HepG2 (cell line): ENCODE measurements around the gene ERLEC1. TPM values are rescaled to one million over a fixed set of nuclear protein-coding genes. Genes with fewer than 3 reads are reported as not detected.

ENCODE experiments used
- ATAC-seq: fragments of 200-7000 bp; cut with Tn5 transposase; 3 replicates; pipeline ENCODE4 v1.9.1; 2020; ENCODE audit warnings: mild to moderate bottlenecking, moderate library complexity
- BruUV-seq: library from RNA; stranded (reverse); fragments of 400-500 nt; replicated peaks from 2 replicates; lab custom pipeline; 2021; lab: Mats Ljungman, UMichigan
- CTCF ChIA-PET: fragments of 300-600 bp; formaldehyde crosslinking; extraction: SDS; loops from one replicate; lab custom pipeline; 2021; ENCODE audit warnings: low total read pairs, inconsistent platforms, low intra/inter-chr PET ratio; lab: Yijun Ruan, JAX
- POLR2A ChIA-PET: fragments of 350-600 bp; sonication (Branson Sonifier 250); formaldehyde crosslinking; loops from one replicate; lab custom pipeline; 2020; ENCODE audit warnings: antibody characterized with exemption, inconsistent platforms; lab: Yijun Ruan, JAX
- DNase-seq: peaks from one replicate; pipeline ENCODE4 v3.0.0-alpha.2; 2015; ENCODE audit warnings: low spot score
- FAIRE-seq: peaks from 3 replicates; lab custom pipeline; 2011; peaks lifted over from hg19 to GRCh38; lab: Jason Lieb, UNC
- H2AFZ ChIP-seq: one replicate; pipeline ENCODE4 v1.6.1; 2011; ENCODE audit warnings: low read length, inconsistent platforms
- H3K27ac ChIP-seq: fragments of 300-600 bp; 3 replicates; pipeline ENCODE4 v1.8.0; 2011; ENCODE audit warnings: mixed run types, mild to moderate bottlenecking, mixed read lengths, low read length, inconsistent platforms; ENCODE audit not compliant: insufficient read depth; ENCODE audit errors: extremely low read length
- H3K27me3 ChIP-seq, 2 experiments: fragments of 200-600 bp in 1 of 2; 2 replicates in 1 of 2; 3 replicates in 1 of 2; pipeline versions ENCODE4 v1.6.0 to v1.8.0; 2011; ENCODE audit warnings: low read length in 2 of 2, mild to moderate bottlenecking in 2 of 2, moderate library complexity in 2 of 2, inconsistent platforms in 1 of 2; ENCODE audit not compliant: insufficient read depth in 2 of 2, control insufficient read depth in 1 of 2
- H3K36me3 ChIP-seq, 2 experiments: fragments of 200-600 bp in 1 of 2; replicated peaks in 1 of 2; 2 replicates in 1 of 2; 3 replicates in 1 of 2; pipeline versions ENCODE4 v1.5.1 to v1.8.0; 2011; ENCODE audit warnings: low read length in 2 of 2, inconsistent platforms in 1 of 2; ENCODE audit not compliant: insufficient read depth in 2 of 2, control insufficient read depth in 1 of 2
- H3K4me1 ChIP-seq: 2 replicates; pipeline ENCODE4 v1.5.1; 2012; ENCODE audit warnings: low read length, inconsistent platforms; ENCODE audit not compliant: insufficient read depth
- H3K4me2 ChIP-seq: 2 replicates; pipeline ENCODE4 v1.6.0; 2011; ENCODE audit warnings: low read depth, low read length, inconsistent platforms
- H3K4me3 ChIP-seq, 3 experiments: fragments of 200-600 bp in 1 of 3; sonication (generic), shearing (Covaris generic) in 1 of 3; replicated peaks in 1 of 3; 2 replicates each; pipeline ENCODE4 v1.5.1; 2011 to 2016; ENCODE audit warnings: low read length in 3 of 3, inconsistent platforms in 2 of 3, low read depth in 2 of 3, mild to moderate bottlenecking in 2 of 3, control low read depth in 1 of 3, mixed read lengths in 1 of 3; ENCODE audit not compliant: insufficient read depth in 1 of 3
- H3K79me2 ChIP-seq: one replicate; pipeline ENCODE4 v1.6.1; 2011; ENCODE audit warnings: low read length, inconsistent platforms; ENCODE audit not compliant: insufficient read depth
- H3K9ac ChIP-seq: 2 replicates; pipeline ENCODE4 v1.6.0; 2011; ENCODE audit warnings: mild to moderate bottlenecking, low read depth, low read length, inconsistent platforms; ENCODE audit not compliant: insufficient read depth
- H3K9me3 ChIP-seq: 2 replicates; pipeline ENCODE4 v1.5.1; 2012; ENCODE audit warnings: mild to moderate bottlenecking, low read length
- H4K20me1 ChIP-seq: 2 replicates; pipeline ENCODE4 v1.6.0; 2011; ENCODE audit warnings: inconsistent platforms, mild to moderate bottlenecking, low read length, moderate library complexity; ENCODE audit not compliant: insufficient read depth
- ATAD3A ChIP-seq: sonication (generic); formaldehyde crosslinking; IDR thresholded peaks from 2 replicates; pipeline ENCODE4 v1.4.0; 2020; ENCODE audit warnings: missing genetic modification reagents
- E2F1 ChIP-seq: sonication (generic); formaldehyde crosslinking; IDR thresholded peaks from 2 replicates; pipeline ENCODE4 v1.5.0; 2020; ENCODE audit warnings: missing genetic modification reagents
- ELF3 ChIP-seq: IDR thresholded peaks from 2 replicates; pipeline ENCODE4 v1.6.1; 2016; ENCODE audit warnings: missing genetic modification reagents, missing compliant biosample characterization
- FOXP1 ChIP-seq, 2 experiments: fragments of 450-650 bp in 1 of 2; IDR thresholded peaks; 2 replicates each; pipeline ENCODE4 v1.6.1; 2017 to 2018; ENCODE audit warnings: antibody characterized with exemption in 1 of 2
- GFI1 ChIP-seq: sonication (generic); formaldehyde crosslinking; IDR thresholded peaks from 2 replicates; pipeline ENCODE4 v1.5.0; 2020; ENCODE audit warnings: missing genetic modification reagents, mild to moderate bottlenecking, borderline replicate concordance
- JARID2 ChIP-seq: sonication (generic); formaldehyde crosslinking; IDR thresholded peaks from 2 replicates; pipeline ENCODE4 v1.8.1; 2023; ENCODE audit warnings: missing genetic modification reagents, inconsistent platforms; ENCODE audit not compliant: insufficient replicate concordance
- MYNN ChIP-seq: sonication (generic); formaldehyde crosslinking; IDR thresholded peaks from 2 replicates; pipeline ENCODE4 v1.4.0; 2020; ENCODE audit warnings: mild to moderate bottlenecking, low read depth, missing genetic modification reagents
- NR2F2 ChIP-seq: IDR thresholded peaks from 2 replicates; pipeline ENCODE4 v1.6.1; 2012; ENCODE audit warnings: low read depth, inconsistent platforms, borderline replicate concordance
- RFX1 ChIP-seq: fragments of 450-650 bp; IDR thresholded peaks from 2 replicates; pipeline ENCODE4 v1.6.1; 2017
- SMAD3 ChIP-seq: sonication (generic); formaldehyde crosslinking; IDR thresholded peaks from 2 replicates; pipeline ENCODE4 v1.4.0; 2020; ENCODE audit warnings: missing genetic modification reagents
- SOX5 ChIP-seq: IDR thresholded peaks from 2 replicates; pipeline ENCODE4 v1.6.1; 2016; ENCODE audit warnings: borderline replicate concordance
- SPEN ChIP-seq: sonication (generic); formaldehyde crosslinking; IDR thresholded peaks from 2 replicates; pipeline ENCODE4 v1.5.1; 2020; ENCODE audit warnings: low read depth, mild to moderate bottlenecking, missing genetic modification reagents
- ZNF460 ChIP-seq: sonication (generic); formaldehyde crosslinking; IDR thresholded peaks from 2 replicates; pipeline ENCODE4 v1.5.1; 2020; ENCODE audit warnings: missing genetic modification reagents, mild to moderate bottlenecking, borderline replicate concordance
- ZNF576 ChIP-seq: sonication (generic); formaldehyde crosslinking; IDR thresholded peaks from 2 replicates; pipeline ENCODE4 v1.4.0; 2020; ENCODE audit warnings: mild to moderate bottlenecking, missing genetic modification reagents
- ZNF777 ChIP-seq: sonication (generic); formaldehyde crosslinking; IDR thresholded peaks from 2 replicates; pipeline ENCODE4 v1.4.0; 2020; ENCODE audit warnings: missing genetic modification reagents
- WGBS: methylation state at CpG from one replicate; pipeline ENCODE4 v1.1.6; 2017; ENCODE audit warnings: low lambda C conversion rate; 5-methylcytosine and 5-hydroxymethylcytosine counted together
- in situ Hi-C: cut with HindIII; loops from 2 replicates; pipeline ENCODE4 v1.10.0; 2017; ENCODE audit warnings: low pct_unique_long_range_greater_than_20kb; ENCODE audit not compliant: extremely low pct_ligation_motif_present
- intact Hi-C: fragments of 100-400 bp; cut with micrococcal nuclease; formaldehyde crosslinking; loops from one replicate; pipeline ENCODE4 v1.10.0; 2022; ENCODE audit not compliant: unreplicated experiment
- polyA plus RNA-seq, 8 experiments: library from polyadenylated mRNA; depleted of rRNA in 3 of 8; stranded (reverse) in 7 of 8; unstranded in 1 of 8; fragments of >200 nt; fragmentation: Illumina TruSeq in 4 of 8; extraction: Trizol in 4 of 8; gene quantifications; 2 replicates each; pipeline versions ENCODE4 v1.2.1 to v1.2.3, GENCODE V29; 2011 to 2016; ENCODE audit warnings: low read depth in 4 of 8, missing spikeins in 1 of 8, mixed read lengths in 1 of 8; ENCODE audit not compliant: insufficient read depth in 1 of 8
- total RNA-seq, 5 experiments: library from RNA; depleted of rRNA; stranded (reverse); fragments of >200 nt; fragmentation: Illumina TruSeq; extraction: Trizol; gene quantifications; 2 replicates each; pipeline ENCODE4 v1.2.3, GENCODE V29; 2016; ENCODE audit warnings: low read depth in 1 of 5

Gene ERLEC1
- total and polyA plus RNA-seq, 2 of the 13 experiments (the other 11 are each of a cell fraction or from before 2014, with no cell fraction given): 87.3 to 88.4 TPM

GRCh38 chr2:53780056-53780455, 6.8 kb upstream of the ERLEC1 start:
- no TSS peak for BruUV-seq
- no peaks in the 10 kb centered on the region for H3K27me3 ChIP-seq
- intact Hi-C loops (no loop called here), in situ Hi-C loops (no loop called here)
- no peak overlapping the region for H3K9ac ChIP-seq
- no peak overlapping the region for H2AFZ ChIP-seq
- no peaks in the 10 kb centered on the region for H3K9me3 ChIP-seq
- WGBS: 96% methylated on average over 4 of the region's 4 CpGs
- TF ChIP-seq GFI1 (no peak), SMAD3 (CRISPR knock-in tag) (no peak), E2F1 (CRISPR knock-in tag) (no peak)
- peaks cover 9 to 29% of the 10 kb centered on the region in 2 experiments; a peak in 4 of 5 replicates for H3K36me3 ChIP-seq
- ChIA-PET POLR2A (no interaction called here), CTCF (no interaction called here)
- no peak overlapping the region for H3K27ac ChIP-seq
- ATAC-seq: no peak
- DNase-seq: no peak
- H3K4me2 ChIP-seq: no peak overlapping the region
- H3K4me1 ChIP-seq: peaks cover 25% of the 10 kb centered on the region
- no peaks in the 10 kb centered on the region for H4K20me1 ChIP-seq
- FAIRE-seq: no peak
- H3K79me2 ChIP-seq: peaks cover 90% of the 10 kb centered on the region
- no peak overlapping the region for H3K4me3 ChIP-seq

- 95% methylated on average over 8 of the region's 8 CpGs for WGBS
- no peak for TF ChIP-seq SPEN
- no peak for TF ChIP-seq JARID2 (CRISPR knock-in tag)
- TF ChIP-seq MYNN (CRISPR knock-in tag): no peak
- no peak for TF ChIP-seq SOX5 (CRISPR knock-in tag)
- TF ChIP-seq ZNF460 (CRISPR knock-in tag): no peak
- no peak for TF ChIP-seq FOXP1 (IDR thresholded peaks at IDR 0.05)
- no peak for TF ChIP-seq FOXP1 (CRISPR knock-in tag; IDR thresholded peaks at IDR 0.05)
- TF ChIP-seq ELF3 (CRISPR knock-in tag): no peak
- no peak for TF ChIP-seq ATAD3A (CRISPR knock-in tag)
- no peak for TF ChIP-seq NR2F2
- TF ChIP-seq ZNF576 (CRISPR knock-in tag): no peak
- no peak for TF ChIP-seq ZNF777 (CRISPR knock-in tag)
- no peak for TF ChIP-seq RFX1
These were observed 4.2 kb upstream of the ERLEC1 start for GRCh38 chr2:53782676-53783075.

More at GRCh38 chr2:53782676-53783075, 4.2 kb upstream of the ERLEC1 start:
- Histone ChIP-seq H3K4me3 (no peak overlapping the region), H3K9me3 (no peaks in the 10 kb centered on the region), H3K4me1 (peaks cover 32% of the 10 kb centered on the region), H3K27me3 (peaks cover 0 to 6% of the 10 kb centered on the region in 2 experiments; a peak in 1 of 5 replicates), H3K4me2 (no peak overlapping the region), H2AFZ (no peak overlapping the region), H3K36me3 (peaks cover 9 to 26% of the 10 kb centered on the region in 2 experiments; a peak in 4 of 5 replicates), H3K27ac (no peak overlapping the region), H4K20me1 (no peaks in the 10 kb centered on the region), H3K9ac (no peak overlapping the region), H3K79me2 (peaks cover 91% of the 10 kb centered on the region)
- ChIA-PET POLR2A (no interaction called here), CTCF (no interaction called here)
- in situ Hi-C loops: no loop called here
- intact Hi-C loops: no loop called here
- no peak for DNase-seq
- FAIRE-seq: no peak
- BruUV-seq: no TSS peak
- ATAC-seq: no peak
